ENCODE measurements around the gene LDLRAD4.

The LDLRAD4 gene

DNA sequence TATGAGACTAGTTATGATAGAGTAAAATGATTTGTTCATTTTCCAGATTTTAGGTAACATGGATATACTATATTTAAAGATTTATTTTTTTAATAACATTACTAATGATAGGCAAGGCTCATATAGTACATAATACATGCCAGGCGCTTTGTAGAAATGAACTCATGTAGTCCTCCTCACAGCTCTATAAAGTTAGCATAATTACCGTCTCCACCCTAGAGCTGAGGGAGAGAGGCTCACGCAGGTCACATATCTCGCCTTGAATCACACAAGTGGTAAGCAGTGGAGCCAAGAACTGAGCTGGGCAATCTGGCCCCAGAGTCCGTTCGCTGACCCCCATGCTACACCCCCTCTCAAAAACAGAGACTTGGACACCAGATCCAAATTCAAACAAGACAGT, 285.3 kb downstream of the LDLRAD4 start:
- TF ChIP-seq ISL1 (CRISPR knock-in tag; IDR thresholded peaks at IDR 0.05) (no peak), CSDC2 (CRISPR knock-in tag; IDR thresholded peaks at IDR 0.05) (no peak), SNAI2 (CRISPR knock-in tag; IDR thresholded peaks at IDR 0.05) (no peak), ZFP3 (CRISPR knock-in tag; IDR thresholded peaks at IDR 0.05) (no peak), ZFP30 (CRISPR knock-in tag; IDR thresholded peaks at IDR 0.05) (no peak), ZNF70 (CRISPR knock-in tag; IDR thresholded peaks at IDR 0.05) (no peak), ARNTL (CRISPR knock-in tag; IDR thresholded peaks at IDR 0.05; ENCODE audit: borderline replicate concordance, low read depth) (no peak), ESRRG (CRISPR knock-in tag; IDR thresholded peaks at IDR 0.05) (no peak), TOX (CRISPR knock-in tag; IDR thresholded peaks at IDR 0.05; ENCODE audit: borderline replicate concordance) (no peak), ZC3H10 (CRISPR knock-in tag; IDR thresholded peaks at IDR 0.05) (no peak), TCF4 (CRISPR knock-in tag; IDR thresholded peaks at IDR 0.05; ENCODE audit: borderline replicate concordance) (no peak), ZNF8 (CRISPR knock-in tag; IDR thresholded peaks at IDR 0.05) (no peak), PPARA (CRISPR knock-in tag; IDR thresholded peaks at IDR 0.05; ENCODE audit: borderline replicate concordance) (no peak), RARB (CRISPR knock-in tag; IDR thresholded peaks at IDR 0.05) (no peak), GLIS3 (CRISPR knock-in tag; IDR thresholded peaks at IDR 0.05) (no peak), BACH2 (CRISPR knock-in tag; IDR thresholded peaks at IDR 0.05; ENCODE audit: borderline replicate concordance) (no peak)
- TF ChIP-seq, protein P1, sequence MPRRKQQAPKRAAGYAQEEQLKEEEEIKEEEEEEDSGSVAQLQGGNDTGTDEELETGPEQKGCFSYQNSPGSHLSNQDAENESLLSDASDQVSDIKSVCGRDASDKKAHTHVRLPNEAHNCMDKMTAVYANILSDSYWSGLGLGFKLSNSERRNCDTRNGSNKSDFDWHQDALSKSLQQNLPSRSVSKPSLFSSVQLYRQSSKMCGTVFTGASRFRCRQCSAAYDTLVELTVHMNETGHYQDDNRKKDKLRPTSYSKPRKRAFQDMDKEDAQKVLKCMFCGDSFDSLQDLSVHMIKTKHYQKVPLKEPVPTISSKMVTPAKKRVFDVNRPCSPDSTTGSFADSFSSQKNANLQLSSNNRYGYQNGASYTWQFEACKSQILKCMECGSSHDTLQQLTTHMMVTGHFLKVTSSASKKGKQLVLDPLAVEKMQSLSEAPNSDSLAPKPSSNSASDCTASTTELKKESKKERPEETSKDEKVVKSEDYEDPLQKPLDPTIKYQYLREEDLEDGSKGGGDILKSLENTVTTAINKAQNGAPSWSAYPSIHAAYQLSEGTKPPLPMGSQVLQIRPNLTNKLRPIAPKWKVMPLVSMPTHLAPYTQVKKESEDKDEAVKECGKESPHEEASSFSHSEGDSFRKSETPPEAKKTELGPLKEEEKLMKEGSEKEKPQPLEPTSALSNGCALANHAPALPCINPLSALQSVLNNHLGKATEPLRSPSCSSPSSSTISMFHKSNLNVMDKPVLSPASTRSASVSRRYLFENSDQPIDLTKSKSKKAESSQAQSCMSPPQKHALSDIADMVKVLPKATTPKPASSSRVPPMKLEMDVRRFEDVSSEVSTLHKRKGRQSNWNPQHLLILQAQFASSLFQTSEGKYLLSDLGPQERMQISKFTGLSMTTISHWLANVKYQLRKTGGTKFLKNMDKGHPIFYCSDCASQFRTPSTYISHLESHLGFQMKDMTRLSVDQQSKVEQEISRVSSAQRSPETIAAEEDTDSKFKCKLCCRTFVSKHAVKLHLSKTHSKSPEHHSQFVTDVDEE (CRISPR knock-in tag; IDR thresholded peaks at IDR 0.05) = no peak
- TF ChIP-seq, protein P2, sequence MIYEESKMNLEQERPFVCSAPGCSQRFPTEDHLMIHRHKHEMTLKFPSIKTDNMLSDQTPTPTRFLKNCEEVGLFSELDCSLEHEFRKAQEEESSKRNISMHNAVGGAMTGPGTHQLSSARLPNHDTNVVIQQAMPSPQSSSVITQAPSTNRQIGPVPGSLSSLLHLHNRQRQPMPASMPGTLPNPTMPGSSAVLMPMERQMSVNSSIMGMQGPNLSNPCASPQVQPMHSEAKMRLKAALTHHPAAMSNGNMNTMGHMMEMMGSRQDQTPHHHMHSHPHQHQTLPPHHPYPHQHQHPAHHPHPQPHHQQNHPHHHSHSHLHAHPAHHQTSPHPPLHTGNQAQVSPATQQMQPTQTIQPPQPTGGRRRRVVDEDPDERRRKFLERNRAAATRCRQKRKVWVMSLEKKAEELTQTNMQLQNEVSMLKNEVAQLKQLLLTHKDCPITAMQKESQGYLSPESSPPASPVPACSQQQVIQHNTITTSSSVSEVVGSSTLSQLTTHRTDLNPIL (CRISPR knock-in tag; IDR thresholded peaks at IDR 0.05; ENCODE audit: low read depth) = no peak
- TF ChIP-seq, protein P3, sequence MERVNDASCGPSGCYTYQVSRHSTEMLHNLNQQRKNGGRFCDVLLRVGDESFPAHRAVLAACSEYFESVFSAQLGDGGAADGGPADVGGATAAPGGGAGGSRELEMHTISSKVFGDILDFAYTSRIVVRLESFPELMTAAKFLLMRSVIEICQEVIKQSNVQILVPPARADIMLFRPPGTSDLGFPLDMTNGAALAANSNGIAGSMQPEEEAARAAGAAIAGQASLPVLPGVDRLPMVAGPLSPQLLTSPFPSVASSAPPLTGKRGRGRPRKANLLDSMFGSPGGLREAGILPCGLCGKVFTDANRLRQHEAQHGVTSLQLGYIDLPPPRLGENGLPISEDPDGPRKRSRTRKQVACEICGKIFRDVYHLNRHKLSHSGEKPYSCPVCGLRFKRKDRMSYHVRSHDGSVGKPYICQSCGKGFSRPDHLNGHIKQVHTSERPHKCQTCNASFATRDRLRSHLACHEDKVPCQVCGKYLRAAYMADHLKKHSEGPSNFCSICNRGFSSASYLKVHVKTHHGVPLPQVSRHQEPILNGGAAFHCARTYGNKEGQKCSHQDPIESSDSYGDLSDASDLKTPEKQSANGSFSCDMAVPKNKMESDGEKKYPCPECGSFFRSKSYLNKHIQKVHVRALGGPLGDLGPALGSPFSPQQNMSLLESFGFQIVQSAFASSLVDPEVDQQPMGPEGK (CRISPR knock-in tag; IDR thresholded peaks at IDR 0.05; ENCODE audit: borderline replicate concordance) = no peak
- TF ChIP-seq, protein P4, sequence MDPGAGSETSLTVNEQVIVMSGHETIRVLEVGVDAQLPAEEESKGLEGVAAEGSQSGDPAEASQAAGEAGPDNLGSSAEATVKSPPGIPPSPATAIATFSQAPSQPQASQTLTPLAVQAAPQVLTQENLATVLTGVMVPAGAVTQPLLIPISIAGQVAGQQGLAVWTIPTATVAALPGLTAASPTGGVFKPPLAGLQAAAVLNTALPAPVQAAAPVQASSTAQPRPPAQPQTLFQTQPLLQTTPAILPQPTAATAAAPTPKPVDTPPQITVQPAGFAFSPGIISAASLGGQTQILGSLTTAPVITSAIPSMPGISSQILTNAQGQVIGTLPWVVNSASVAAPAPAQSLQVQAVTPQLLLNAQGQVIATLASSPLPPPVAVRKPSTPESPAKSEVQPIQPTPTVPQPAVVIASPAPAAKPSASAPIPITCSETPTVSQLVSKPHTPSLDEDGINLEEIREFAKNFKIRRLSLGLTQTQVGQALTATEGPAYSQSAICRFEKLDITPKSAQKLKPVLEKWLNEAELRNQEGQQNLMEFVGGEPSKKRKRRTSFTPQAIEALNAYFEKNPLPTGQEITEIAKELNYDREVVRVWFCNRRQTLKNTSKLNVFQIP (CRISPR knock-in tag; IDR thresholded peaks at IDR 0.05; ENCODE audit: borderline replicate concordance, low read depth) = no peak
- no peak for ATAC-seq

DNA sequence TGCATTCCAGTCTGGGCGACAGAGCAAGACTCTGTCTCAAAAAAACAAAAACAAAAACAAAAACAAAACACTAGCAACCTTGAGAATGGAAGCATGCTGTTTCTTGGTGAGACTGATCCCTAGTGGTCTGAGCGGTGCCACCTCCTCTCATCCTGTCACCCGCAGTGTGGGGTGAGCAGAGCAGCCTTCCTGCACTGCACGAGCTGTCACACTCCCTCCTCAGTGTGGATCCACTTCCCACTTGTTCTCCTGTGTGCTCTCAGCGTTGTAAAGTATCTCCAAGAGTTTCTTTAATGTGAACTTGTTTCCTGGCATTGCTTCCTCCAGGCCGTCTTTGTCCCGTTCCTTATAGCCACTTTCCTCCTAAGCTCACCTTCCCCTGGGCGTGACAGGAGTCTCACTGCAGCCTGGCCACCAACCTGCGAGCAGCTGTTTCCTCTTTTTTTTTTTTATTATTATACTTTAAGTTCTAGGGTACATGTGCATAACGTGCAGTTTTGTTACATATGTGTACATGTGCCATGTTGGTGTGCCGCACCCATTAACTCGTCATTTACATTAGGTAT, 287.3 kb downstream of the LDLRAD4 start:
- no peak for TF ChIP-seq ZNF8 (CRISPR knock-in tag; IDR thresholded peaks at IDR 0.05)
- no peak for TF ChIP-seq ARNTL (CRISPR knock-in tag; IDR thresholded peaks at IDR 0.05; ENCODE audit: borderline replicate concordance, low read depth)
- no peak for TF ChIP-seq ZNF70 (CRISPR knock-in tag; IDR thresholded peaks at IDR 0.05)
- no peak for TF ChIP-seq BACH2 (CRISPR knock-in tag; IDR thresholded peaks at IDR 0.05; ENCODE audit: borderline replicate concordance)
- no peak for TF ChIP-seq ISL1 (CRISPR knock-in tag; IDR thresholded peaks at IDR 0.05)
- no peak for TF ChIP-seq RARB (CRISPR knock-in tag; IDR thresholded peaks at IDR 0.05)
- TF ChIP-seq PPARA (CRISPR knock-in tag; IDR thresholded peaks at IDR 0.05; ENCODE audit: borderline replicate concordance) = no peak
- TF ChIP-seq GLIS3 (CRISPR knock-in tag; IDR thresholded peaks at IDR 0.05) = no peak
- TF ChIP-seq, protein P3 (CRISPR knock-in tag; IDR thresholded peaks at IDR 0.05; ENCODE audit: borderline replicate concordance) = no peak
- TF ChIP-seq TOX (CRISPR knock-in tag; IDR thresholded peaks at IDR 0.05; ENCODE audit: borderline replicate concordance) = no peak
- TF ChIP-seq ZFP30 (CRISPR knock-in tag; IDR thresholded peaks at IDR 0.05) = no peak
- TF ChIP-seq, protein P5, sequence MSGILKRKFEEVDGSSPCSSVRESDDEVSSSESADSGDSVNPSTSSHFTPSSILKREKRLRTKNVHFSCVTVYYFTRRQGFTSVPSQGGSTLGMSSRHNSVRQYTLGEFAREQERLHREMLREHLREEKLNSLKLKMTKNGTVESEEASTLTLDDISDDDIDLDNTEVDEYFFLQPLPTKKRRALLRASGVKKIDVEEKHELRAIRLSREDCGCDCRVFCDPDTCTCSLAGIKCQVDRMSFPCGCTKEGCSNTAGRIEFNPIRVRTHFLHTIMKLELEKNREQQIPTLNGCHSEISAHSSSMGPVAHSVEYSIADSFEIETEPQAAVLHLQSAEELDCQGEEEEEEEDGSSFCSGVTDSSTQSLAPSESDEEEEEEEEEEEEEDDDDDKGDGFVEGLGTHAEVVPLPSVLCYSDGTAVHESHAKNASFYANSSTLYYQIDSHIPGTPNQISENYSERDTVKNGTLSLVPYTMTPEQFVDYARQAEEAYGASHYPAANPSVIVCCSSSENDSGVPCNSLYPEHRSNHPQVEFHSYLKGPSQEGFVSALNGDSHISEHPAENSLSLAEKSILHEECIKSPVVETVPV (CRISPR knock-in tag; IDR thresholded peaks at IDR 0.05) = no peak
- TF ChIP-seq CSDC2 (CRISPR knock-in tag; IDR thresholded peaks at IDR 0.05) = no peak
- no peak for ATAC-seq

Data from SK-N-SH treated with all-trans-retinoic acid at 6 μM for 48 hours (cell line).